HL-60 (cell line): ENCODE measurements around the gene WDR77.

ENCODE experiments used
- CTCF ChIP-seq: IDR thresholded peaks from one replicate; pipeline ENCODE4 v1.5.1; 2011; ENCODE audit warnings: low read length, control low read depth, inconsistent platforms; ENCODE audit not compliant: insufficient read depth
- GABPA ChIP-seq: IDR thresholded peaks from 2 replicates; pipeline ENCODE4 v1.6.1; 2012; ENCODE audit warnings: low read depth
- POLR2AphosphoS5 ChIP-seq: IDR thresholded peaks from 2 replicates; pipeline ENCODE4 v1.6.1; 2012; ENCODE audit warnings: low read depth
- SPI1 ChIP-seq: IDR thresholded peaks from 2 replicates; pipeline ENCODE4 v1.6.1; 2012; ENCODE audit warnings: low read depth, mild to moderate bottlenecking, borderline replicate concordance
- TF ChIP-seq, protein P1 (sequence below): IDR thresholded peaks from 2 replicates; pipeline ENCODE4 v1.6.1; 2012; ENCODE audit warnings: low read depth; ENCODE audit not compliant: insufficient replicate concordance

GRCh38 chr1:111474521-111474920, 25.5 kb upstream of the WDR77 start:
- TF ChIP-seq CTCF = no peak
- TF ChIP-seq, protein P1, sequence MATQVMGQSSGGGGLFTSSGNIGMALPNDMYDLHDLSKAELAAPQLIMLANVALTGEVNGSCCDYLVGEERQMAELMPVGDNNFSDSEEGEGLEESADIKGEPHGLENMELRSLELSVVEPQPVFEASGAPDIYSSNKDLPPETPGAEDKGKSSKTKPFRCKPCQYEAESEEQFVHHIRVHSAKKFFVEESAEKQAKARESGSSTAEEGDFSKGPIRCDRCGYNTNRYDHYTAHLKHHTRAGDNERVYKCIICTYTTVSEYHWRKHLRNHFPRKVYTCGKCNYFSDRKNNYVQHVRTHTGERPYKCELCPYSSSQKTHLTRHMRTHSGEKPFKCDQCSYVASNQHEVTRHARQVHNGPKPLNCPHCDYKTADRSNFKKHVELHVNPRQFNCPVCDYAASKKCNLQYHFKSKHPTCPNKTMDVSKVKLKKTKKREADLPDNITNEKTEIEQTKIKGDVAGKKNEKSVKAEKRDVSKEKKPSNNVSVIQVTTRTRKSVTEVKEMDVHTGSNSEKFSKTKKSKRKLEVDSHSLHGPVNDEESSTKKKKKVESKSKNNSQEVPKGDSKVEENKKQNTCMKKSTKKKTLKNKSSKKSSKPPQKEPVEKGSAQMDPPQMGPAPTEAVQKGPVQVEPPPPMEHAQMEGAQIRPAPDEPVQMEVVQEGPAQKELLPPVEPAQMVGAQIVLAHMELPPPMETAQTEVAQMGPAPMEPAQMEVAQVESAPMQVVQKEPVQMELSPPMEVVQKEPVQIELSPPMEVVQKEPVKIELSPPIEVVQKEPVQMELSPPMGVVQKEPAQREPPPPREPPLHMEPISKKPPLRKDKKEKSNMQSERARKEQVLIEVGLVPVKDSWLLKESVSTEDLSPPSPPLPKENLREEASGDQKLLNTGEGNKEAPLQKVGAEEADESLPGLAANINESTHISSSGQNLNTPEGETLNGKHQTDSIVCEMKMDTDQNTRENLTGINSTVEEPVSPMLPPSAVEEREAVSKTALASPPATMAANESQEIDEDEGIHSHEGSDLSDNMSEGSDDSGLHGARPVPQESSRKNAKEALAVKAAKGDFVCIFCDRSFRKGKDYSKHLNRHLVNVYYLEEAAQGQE = no peak
- TF ChIP-seq GABPA = no peak
- no peak for TF ChIP-seq POLR2AphosphoS5
- no peak for TF ChIP-seq SPI1
